Fibroblast of lung (primary cell): ENCODE measurements around the gene RRAS2. TPM values are rescaled to one million over a fixed set of nuclear protein-coding genes. Genes with fewer than 3 reads are reported as not detected.
A peak's percentile ranks its signal among the peaks of the same experiment; 100 is the strongest.
"Not testable (repeated sequence)": the region's sequence is repeated elsewhere in the genome, so short reads cannot be mapped to it uniquely, and the experiment has no call there.

Experiments
- DNase-seq, 2 donors: peaks; one replicate each; pipeline versions ENCODE4 v3.0.0 to v3.0.0-alpha.2; 2010; ENCODE audit warnings: low read depth in 2 of 2
- H2AFZ ChIP-seq: 2 replicates; pipeline ENCODE4 v1.5.1; 2012; ENCODE audit warnings: low read length, control low read depth, inconsistent platforms
- H3K27ac ChIP-seq: 2 replicates; pipeline ENCODE4 v1.5.1; 2011; ENCODE audit warnings: low read length, control low read depth; ENCODE audit not compliant: insufficient read depth
- H3K27me3 ChIP-seq: 2 replicates; pipeline ENCODE4 v1.5.1; 2011; ENCODE audit warnings: mild to moderate bottlenecking, low read length; ENCODE audit not compliant: control insufficient read depth, insufficient read depth
- H3K36me3 ChIP-seq: 2 replicates; pipeline ENCODE4 v1.5.1; 2011; ENCODE audit warnings: low read length; ENCODE audit not compliant: control insufficient read depth, insufficient read depth
- H3K4me1 ChIP-seq: 2 replicates; pipeline ENCODE4 v1.5.1; 2011; ENCODE audit warnings: low read length; ENCODE audit not compliant: control insufficient read depth, insufficient read depth; ENCODE audit errors: extremely low read depth
- H3K4me2 ChIP-seq: 2 replicates; pipeline ENCODE4 v1.5.1; 2011; ENCODE audit warnings: low read length, control low read depth; ENCODE audit not compliant: insufficient read depth; ENCODE audit errors: extremely low read depth
- H3K4me3 ChIP-seq, 4 experiments: fragments of 200-600 bp in 1 of 4; sonication (generic) in 1 of 4; replicated peaks in 1 of 4; 2 replicates each; pipeline ENCODE4 v1.5.1; 2011 to 2016; ENCODE audit warnings: low read length in 4 of 4, low read depth in 3 of 4, mild to moderate bottlenecking in 3 of 4, control low read depth in 2 of 4, inconsistent platforms in 1 of 4, mixed read lengths in 1 of 4; ENCODE audit not compliant: insufficient read depth in 1 of 4; ENCODE audit errors: control extremely low read depth in 1 of 4
- H3K79me2 ChIP-seq: 2 replicates; pipeline ENCODE4 v1.5.1; 2012; ENCODE audit warnings: mild to moderate bottlenecking, low read length, inconsistent platforms; ENCODE audit not compliant: control insufficient read depth, insufficient read depth
- H3K9ac ChIP-seq: 2 replicates; pipeline ENCODE4 v1.5.1; 2011; ENCODE audit warnings: mild to moderate bottlenecking, low read length, control low read depth; ENCODE audit not compliant: insufficient read depth
- H3K9me3 ChIP-seq: 2 replicates; pipeline ENCODE4 v1.5.1; 2012; ENCODE audit warnings: low read depth, low read length; ENCODE audit not compliant: control insufficient read depth, insufficient read depth
- H4K20me1 ChIP-seq: 2 replicates; pipeline ENCODE4 v1.5.1; 2011; ENCODE audit warnings: low read length; ENCODE audit not compliant: control insufficient read depth, insufficient read depth; ENCODE audit errors: extremely low read depth
- EZH2 ChIP-seq: IDR thresholded peaks from 2 replicates; pipeline ENCODE4 v1.5.1; 2012; ENCODE audit warnings: low read length, control low read depth, mild to moderate bottlenecking; ENCODE audit errors: missing control alignments
- polyA minus RNA-seq: library from RNA; depleted of rRNA, polyadenylated mRNA; stranded (reverse); fragments of >200 nt; gene quantifications from 2 replicates; pipeline ENCODE4 v1.2.3, GENCODE V29; 2011; ENCODE audit warnings: low replicate concordance
- polyA plus RNA-seq, 2 donors: library from polyadenylated mRNA; depleted of rRNA in 1 of 2; stranded (reverse) in 1 of 2; unstranded in 1 of 2; fragments of >200 nt; gene quantifications; 2 replicates each; pipeline ENCODE4 v1.2.1, GENCODE V29; 2011 to 2012; ENCODE audit warnings: missing spikeins in 1 of 2
- total RNA-seq: library from RNA; depleted of rRNA; stranded (reverse); fragments of >200 nt; gene quantifications from 2 replicates; pipeline ENCODE4 v1.2.1, GENCODE V29; 2014
- TF ChIP-seq, protein P1 (sequence below), 2 donors: IDR thresholded peaks in 1 of 2; conservative IDR thresholded peaks in 1 of 2; 1 replicate in 1 of 2; 2 replicates in 1 of 2; pipeline ENCODE4 v1.5.1; 2011 to 2012; ENCODE audit warnings: low read length in 2 of 2, control low read depth in 1 of 2, inconsistent platforms in 1 of 2, low read depth in 1 of 2, mild to moderate bottlenecking in 1 of 2

The RRAS2 gene
- total RNA-seq (101 and 160 TPM in 2 replicates), polyA plus RNA-seq (110 and 178 TPM in 2 replicates), polyA minus RNA-seq (2.6 and 6.5 TPM in 2 replicates)
- polyA plus RNA-seq (2012): 111 and 172 TPM in 2 replicates

DNA sequence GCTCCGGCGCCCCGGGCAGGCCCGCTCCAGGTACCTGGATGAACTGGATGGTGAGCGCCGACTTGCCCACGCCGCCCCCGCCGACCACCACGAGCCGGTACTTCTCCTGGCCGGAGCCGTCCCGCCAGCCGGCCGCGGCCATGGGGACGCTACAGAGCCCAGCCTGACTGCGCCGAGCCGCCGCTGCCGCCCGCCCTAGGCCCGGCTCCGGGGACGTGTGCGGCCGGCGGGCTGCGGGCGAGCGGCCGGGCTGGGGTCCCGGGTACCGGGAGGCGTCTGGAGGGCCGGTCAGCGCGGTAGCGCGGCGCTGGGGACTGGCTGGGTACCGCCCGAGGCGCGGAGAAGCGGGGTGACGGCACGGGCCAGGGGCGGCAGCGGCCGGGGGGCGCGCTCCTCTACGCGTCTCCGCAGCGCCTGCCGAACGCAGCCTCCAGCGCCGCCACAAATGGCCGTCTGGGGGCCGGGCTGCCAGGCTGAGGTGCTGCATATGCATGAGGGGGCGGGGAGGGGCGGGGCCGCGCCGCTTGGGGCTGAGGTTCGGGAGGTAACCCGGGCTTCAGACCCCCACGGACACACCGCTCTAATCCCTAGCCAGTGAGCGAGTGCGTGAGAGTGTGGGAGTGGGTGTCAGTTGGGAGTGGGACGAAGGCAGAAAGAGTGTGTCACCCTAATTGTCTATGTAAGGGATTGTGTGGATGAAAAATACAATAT is at the start of gene RRAS2:
Gene RRAS2, minus strand, starts transcription at position 455 of the 711 bp plus-strand sequence. Its CDS starts 313 bp downstream, at position 142.
- Histone ChIP-seq H3K36me3 (peaks cover 4% of the 10 kb centered on the region), H2AFZ (peak within 1 kb of the TSS; percentile 34), H3K9me3 (no peaks in the 10 kb centered on the region), H3K4me1 (peaks cover 6% of the 10 kb centered on the region), H3K4me2 (peak within 1 kb of the TSS; percentile 88), H3K4me3 (peak within 1 kb of the TSS; percentile 61 to 89 (median 86)), H3K9ac (peak within 1 kb of the TSS; percentile 93), H3K79me2 (peaks cover 49% of the 10 kb centered on the region), H3K27me3 (no peaks in the 10 kb centered on the region), H4K20me1 (peaks cover 2% of the 10 kb centered on the region), H3K27ac (peak within 1 kb of the TSS; percentile 68)
- TF ChIP-seq EZH2: no peak
- peak; percentile 69 to 77 for DNase-seq

DNA sequence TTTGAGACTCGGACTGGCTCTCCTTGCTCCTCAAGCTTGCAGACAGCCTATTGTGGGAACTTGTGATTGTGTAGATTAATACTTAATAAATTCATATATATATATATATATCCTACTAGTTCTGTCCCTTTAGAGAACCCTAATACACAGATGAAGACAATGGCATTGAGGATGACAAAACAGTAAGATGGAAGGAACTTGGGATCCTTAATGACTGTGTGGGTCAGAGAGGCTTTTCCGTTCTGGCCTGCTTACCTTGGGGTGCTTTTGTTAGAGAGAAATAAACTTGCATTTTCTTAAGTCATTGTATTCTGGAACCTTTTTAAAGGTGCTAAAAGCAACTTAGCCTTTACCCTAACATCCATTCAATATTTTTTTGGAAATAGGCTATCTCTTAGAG is 49.6 kb upstream of the RRAS2 start:
- Histone ChIP-seq H2AFZ (no peak overlapping the region), H3K4me1 (peaks cover 23% of the 10 kb centered on the region), H3K4me3 (no peak overlapping the region), H4K20me1 (no peaks in the 10 kb centered on the region), H3K9me3 (no peaks in the 10 kb centered on the region), H3K27ac (no peak overlapping the region), H3K36me3 (no peaks in the 10 kb centered on the region), H3K4me2 (no peak overlapping the region), H3K79me2 (no peaks in the 10 kb centered on the region), H3K9ac (no peak overlapping the region), H3K27me3 (no peaks in the 10 kb centered on the region)
- DNase-seq: no peak
- TF ChIP-seq, protein P1, sequence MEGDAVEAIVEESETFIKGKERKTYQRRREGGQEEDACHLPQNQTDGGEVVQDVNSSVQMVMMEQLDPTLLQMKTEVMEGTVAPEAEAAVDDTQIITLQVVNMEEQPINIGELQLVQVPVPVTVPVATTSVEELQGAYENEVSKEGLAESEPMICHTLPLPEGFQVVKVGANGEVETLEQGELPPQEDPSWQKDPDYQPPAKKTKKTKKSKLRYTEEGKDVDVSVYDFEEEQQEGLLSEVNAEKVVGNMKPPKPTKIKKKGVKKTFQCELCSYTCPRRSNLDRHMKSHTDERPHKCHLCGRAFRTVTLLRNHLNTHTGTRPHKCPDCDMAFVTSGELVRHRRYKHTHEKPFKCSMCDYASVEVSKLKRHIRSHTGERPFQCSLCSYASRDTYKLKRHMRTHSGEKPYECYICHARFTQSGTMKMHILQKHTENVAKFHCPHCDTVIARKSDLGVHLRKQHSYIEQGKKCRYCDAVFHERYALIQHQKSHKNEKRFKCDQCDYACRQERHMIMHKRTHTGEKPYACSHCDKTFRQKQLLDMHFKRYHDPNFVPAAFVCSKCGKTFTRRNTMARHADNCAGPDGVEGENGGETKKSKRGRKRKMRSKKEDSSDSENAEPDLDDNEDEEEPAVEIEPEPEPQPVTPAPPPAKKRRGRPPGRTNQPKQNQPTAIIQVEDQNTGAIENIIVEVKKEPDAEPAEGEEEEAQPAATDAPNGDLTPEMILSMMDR (conservative IDR thresholded peaks at IDR 0.05 in 1 of 2, IDR thresholded peaks at IDR 0.05 in 1 of 2; ENCODE audit: low read depth in 1 of 2, low read length in 2 of 2): no peak
- TF ChIP-seq EZH2: no peak

DNA sequence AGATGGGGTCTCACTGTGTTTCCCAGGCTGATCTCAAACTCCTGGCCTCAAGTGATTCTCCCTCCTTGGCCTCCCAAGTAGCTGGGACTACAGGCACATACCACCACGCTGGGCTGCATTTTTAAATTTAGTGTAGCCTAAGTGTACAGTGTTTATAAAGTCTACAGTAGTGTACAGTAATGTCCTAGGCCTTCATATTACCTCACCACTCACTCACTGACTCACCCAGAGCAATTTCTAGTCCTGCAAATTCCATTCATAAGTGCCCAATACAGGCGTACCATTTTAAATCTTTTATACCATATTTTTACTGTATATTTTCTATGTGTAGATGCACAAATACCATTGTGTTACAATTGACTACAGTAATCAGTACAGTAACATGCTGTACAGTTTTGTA is 47.1 kb upstream of the RRAS2 start:
- DNase-seq: peak; percentile 59 to 78
- not testable (repeated sequence) for H3K27ac ChIP-seq, H4K20me1 ChIP-seq, H3K4me1 ChIP-seq, H3K9me3 ChIP-seq, H3K4me3 ChIP-seq, H3K27me3 ChIP-seq, H3K4me2 ChIP-seq, H3K9ac ChIP-seq, H3K79me2 ChIP-seq, H3K36me3 ChIP-seq, H2AFZ ChIP-seq

DNA sequence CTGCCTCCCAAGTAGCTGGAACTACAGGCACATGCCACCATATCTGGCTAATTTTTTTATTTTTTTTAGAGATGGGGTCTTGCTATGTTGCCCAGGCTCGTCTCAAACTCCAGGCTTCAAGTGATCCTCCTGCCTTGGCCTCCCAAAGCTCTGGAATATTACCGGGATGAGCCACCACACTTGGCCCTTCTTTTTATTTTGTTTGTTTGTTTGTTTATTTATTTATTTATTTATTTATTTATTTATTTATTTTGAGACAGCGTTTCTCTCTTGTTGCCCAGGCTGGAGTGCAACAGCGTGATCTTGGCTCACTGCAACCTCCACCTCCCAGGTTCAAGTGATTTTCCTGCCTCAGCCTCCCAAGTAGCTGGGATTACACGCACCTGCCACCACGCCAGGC is 44.5 kb upstream of the RRAS2 start:
- H4K20me1 ChIP-seq, H3K4me3 ChIP-seq, H2AFZ ChIP-seq, H3K4me1 ChIP-seq, H3K79me2 ChIP-seq, H3K9me3 ChIP-seq, H3K36me3 ChIP-seq, H3K4me2 ChIP-seq, H3K27ac ChIP-seq, H3K9ac ChIP-seq, H3K27me3 ChIP-seq, DNase-seq: not testable (repeated sequence)
